ENCODE results near the gene TP53AIP1.
"Not testable (repeated sequence)": the region's sequence is repeated elsewhere in the genome, so short reads cannot be mapped to it uniquely, and the experiment has no call there.

Gene TP53AIP1

GRCh38 chr11:128924510-128925249 lies 18.0 kb downstream of the TP53AIP1 start:
- DNase-seq: no peak

GRCh38 chr11:128924104-128924503 lies 18.6 kb downstream of the TP53AIP1 start:
- DNase-seq: no peak

- no peak for DNase-seq
Measured at GRCh38 chr11:128921793-128922192, 20.9 kb downstream of the TP53AIP1 start.

- no peak for DNase-seq
Measured at GRCh38 chr11:128920666-128921065, 22.0 kb downstream of the TP53AIP1 start.

GRCh38 chr11:128919635-128920034 lies 23.0 kb downstream of the TP53AIP1 start:
- DNase-seq: not testable (repeated sequence)

GRCh38 chr11:128919216-128919615 lies 23.5 kb downstream of the TP53AIP1 start:
- DNase-seq: no peak

GRCh38 chr11:128917144-128917724 lies 25.4 kb downstream of the TP53AIP1 start:
- DNase-seq: no peak

- no peak for DNase-seq
Measured at GRCh38 chr11:128916681-128917080, 26.0 kb downstream of the TP53AIP1 start.

GRCh38 chr11:128916037-128916572 lies 26.6 kb downstream of the TP53AIP1 start:
- DNase-seq: no peak

GRCh38 chr11:128915149-128915521 lies 27.5 kb downstream of the TP53AIP1 start:
- no peak for DNase-seq

- no peak for DNase-seq
Measured at GRCh38 chr11:128914216-128915148, 28.2 kb downstream of the TP53AIP1 start.

- no peak for DNase-seq
Measured at GRCh38 chr11:128913806-128914205, 28.9 kb downstream of the TP53AIP1 start.

- no peak for DNase-seq
Measured at GRCh38 chr11:128911701-128912100, 31.0 kb downstream of the TP53AIP1 start.

GRCh38 chr11:128911239-128911638 lies 31.4 kb downstream of the TP53AIP1 start:
- no peak for DNase-seq

GRCh38 chr11:128910576-128910975 lies 32.1 kb downstream of the TP53AIP1 start:
- DNase-seq: no peak

- DNase-seq: no peak
Measured at GRCh38 chr11:128909438-128910125, 33.1 kb downstream of the TP53AIP1 start.

- no peak for DNase-seq
Measured at GRCh38 chr11:128908391-128909246, 34.1 kb downstream of the TP53AIP1 start.

- DNase-seq: no peak
Measured at GRCh38 chr11:128907585-128907984, 35.1 kb downstream of the TP53AIP1 start.

GRCh38 chr11:128906185-128907050 lies 36.3 kb downstream of the TP53AIP1 start:
- DNase-seq: no peak

GRCh38 chr11:128905345-128906184 lies 37.1 kb downstream of the TP53AIP1 start:
- DNase-seq: peak; percentile 73
